Activated gamma-delta T cell (primary cell): ENCODE measurements around the gene EXOC2.
"Not testable (repeated sequence)": the region's sequence is repeated elsewhere in the genome, so short reads cannot be mapped to it uniquely, and the experiment has no call there.

Experiments
- DNase-seq: peaks from one replicate; lab custom pipeline; 2025; lab: John Stamatoyannopoulos, UW

Gene EXOC2

GRCh38 chr6:583635-584034, 109.3 kb downstream of the EXOC2 start:
- DNase-seq, result no peak

- DNase-seq, result no peak
Observed at GRCh38 chr6:583116-583515, 109.8 kb downstream of the EXOC2 start.

- DNase-seq, result no peak
Observed at GRCh38 chr6:582370-582769, 110.6 kb downstream of the EXOC2 start.

GRCh38 chr6:579339-579738, 113.6 kb downstream of the EXOC2 start:
- DNase-seq, result no peak

- no peak for DNase-seq
Observed at GRCh38 chr6:572596-573265, 120.2 kb downstream of the EXOC2 start.

- no peak for DNase-seq
Observed at GRCh38 chr6:571892-572291, 121.0 kb downstream of the EXOC2 start.

GRCh38 chr6:570825-571224, 122.1 kb downstream of the EXOC2 start:
- no peak for DNase-seq

GRCh38 chr6:568954-569523, 123.9 kb downstream of the EXOC2 start:
- DNase-seq, result no peak

GRCh38 chr6:568085-568484, 124.9 kb downstream of the EXOC2 start:
- DNase-seq, result no peak

GRCh38 chr6:563863-564262, 129.1 kb downstream of the EXOC2 start:
- DNase-seq, result no peak

- DNase-seq, result no peak
Observed at GRCh38 chr6:562052-562676, 130.8 kb downstream of the EXOC2 start.

- DNase-seq, result not testable (repeated sequence)
Observed at GRCh38 chr6:561335-561734, 131.6 kb downstream of the EXOC2 start.

GRCh38 chr6:558959-559358, 134.0 kb downstream of the EXOC2 start:
- no peak for DNase-seq

GRCh38 chr6:558089-558488, 134.8 kb downstream of the EXOC2 start:
- DNase-seq, result no peak

- no peak for DNase-seq
Observed at GRCh38 chr6:551829-552350, 141.0 kb downstream of the EXOC2 start.

GRCh38 chr6:551405-551804, 141.5 kb downstream of the EXOC2 start:
- no peak for DNase-seq

- DNase-seq, result no peak
Observed at GRCh38 chr6:549906-550305, 143.0 kb downstream of the EXOC2 start.

GRCh38 chr6:548517-548916, 144.4 kb downstream of the EXOC2 start:
- DNase-seq, result no peak

GRCh38 chr6:548091-548490, 144.8 kb downstream of the EXOC2 start:
- DNase-seq, result no peak

- no peak for DNase-seq
Observed at GRCh38 chr6:540490-540889, 152.4 kb downstream of the EXOC2 start.

GRCh38 chr6:537114-537513, 155.8 kb downstream of the EXOC2 start:
- no peak for DNase-seq

- no peak for DNase-seq
Observed at GRCh38 chr6:530425-530824, 162.5 kb downstream of the EXOC2 start.

- no peak for DNase-seq
Observed at GRCh38 chr6:528989-529388, 163.9 kb downstream of the EXOC2 start.
